ENCODE data around the gene IL22.
A peak's percentile ranks its signal among the peaks of the same experiment; 100 is the strongest.
"Not testable (repeated sequence)": the region's sequence is repeated elsewhere in the genome, so short reads cannot be mapped to it uniquely, and the experiment has no call there.

The IL22 gene

GRCh38 chr12:68227356-68227755 is 26.0 kb downstream of the IL22 start:
- DNase-seq, result no peak

GRCh38 chr12:68225576-68226476 is 27.6 kb downstream of the IL22 start, which contains the start of gene IL26:
Gene IL26 (minus strand): TSS chr12:68225810. CDS start chr12:68225756, 54 bp downstream.
- DNase-seq, result peak in 1 of 5 donors; percentile 59

GRCh38 chr12:68224613-68225285 is 28.7 kb downstream of the IL22 start:
- DNase-seq, result no peak

GRCh38 chr12:68223067-68223747 is 30.2 kb downstream of the IL22 start:
- peak; percentile 37 to 88 (median 48) for DNase-seq

- DNase-seq, result no peak
Observed at GRCh38 chr12:68222326-68222725, 31.1 kb downstream of the IL22 start.

GRCh38 chr12:68221497-68221896 is 31.9 kb downstream of the IL22 start:
- DNase-seq, result no peak

GRCh38 chr12:68210875-68211274 is 42.5 kb downstream of the IL22 start:
- no peak for DNase-seq

GRCh38 chr12:68209048-68209728 is 44.2 kb downstream of the IL22 start:
- DNase-seq, result not testable (repeated sequence)

GRCh38 chr12:68207276-68207675 is 46.1 kb downstream of the IL22 start:
- no peak for DNase-seq

- DNase-seq, result no peak
Observed at GRCh38 chr12:68206446-68206845, 47.0 kb downstream of the IL22 start.

- DNase-seq, result peak in 1 of 5 donors; percentile 30
Observed at GRCh38 chr12:68203460-68203875, 49.9 kb downstream of the IL22 start.

GRCh38 chr12:68200854-68201253 is 52.5 kb downstream of the IL22 start:
- no peak for DNase-seq

GRCh38 chr12:68199127-68199526 is 54.3 kb downstream of the IL22 start:
- no peak for DNase-seq

GRCh38 chr12:68198507-68199086 is 54.8 kb downstream of the IL22 start:
- peak in 1 of 5 donors; percentile 54 for DNase-seq

Data from T-helper 1 cell (primary cell).